Psoas muscle (tissue), 8 donors: ENCODE measurements around the gene GPS1. TPM values are rescaled to one million over a fixed set of nuclear protein-coding genes. Genes with fewer than 3 reads are reported as not detected.

Source experiments
- ATAC-seq, 4 donors: fragments of 200-7000 bp; cut with Tn5 transposase; one replicate each; pipeline ENCODE4 v1.9.1; 2020; ENCODE audit warnings: moderate library complexity in 3 of 4, mild to moderate bottlenecking in 2 of 4
- DNase-seq, 2 donors: peaks; one replicate each; pipeline ENCODE4 v3.0.0-alpha.2; 2020
- H3K27ac ChIP-seq: fragments of 200-600 bp; one replicate; pipeline ENCODE4 v1.8.0; 2022
- H3K27me3 ChIP-seq, 3 donors: fragments of 200-600 bp in 1 of 3; one replicate each; pipeline versions ENCODE4 v1.6.1 to v1.8.0; 2013 to 2022; ENCODE audit warnings: low read length in 2 of 3, mild to moderate bottlenecking in 2 of 3, moderate library complexity in 1 of 3; ENCODE audit not compliant: insufficient read depth in 3 of 3
- H3K36me3 ChIP-seq, 2 donors: fragments of 200-600 bp in 1 of 2; one replicate each; pipeline versions ENCODE4 v1.6.1 to v1.8.0; 2013 to 2022; ENCODE audit warnings: low read depth in 1 of 2, mild to moderate bottlenecking in 1 of 2, moderate library complexity in 1 of 2; ENCODE audit not compliant: insufficient read depth in 1 of 2
- H3K4me1 ChIP-seq: fragments of 200-600 bp; one replicate; pipeline ENCODE4 v1.8.0; 2022
- H3K4me3 ChIP-seq: fragments of 200-600 bp; one replicate; pipeline ENCODE4 v1.8.0; 2022; ENCODE audit warnings: mild to moderate bottlenecking
- H3K9me3 ChIP-seq: fragments of 200-600 bp; one replicate; pipeline ENCODE4 v1.8.0; 2022
- WGBS, 3 donors: extraction: QIAGEN DNeasy Blood & Tissue Kit; methylation state at CpG; one replicate each; pipeline versions ENCODE4 v1.1.6 to v1.1.7; 2013; 5-methylcytosine and 5-hydroxymethylcytosine counted together
- intact Hi-C, 2 donors: fragments of 100-400 bp; cut with DNase I; formaldehyde crosslinking; loops; one replicate each; pipeline versions ENCODE4 v1.11.0 to v1.14.2; 2022
- polyA plus RNA-seq, 3 donors: library from polyadenylated mRNA; stranded (reverse); fragments of 200-250 nt; gene quantifications; one replicate each; pipeline ENCODE4 v1.2.3, GENCODE V29; 2013
- total RNA-seq, 4 donors: library from RNA; stranded (reverse); fragmentation: NEBNext Ultra II Directional in 2 of 4; extraction: Animal tissue kit (Norgen Biotek cat#: 25700) in 2 of 4; gene quantifications; one replicate each; pipeline versions ENCODE4 v1.2.1 to v1.2.4, GENCODE V29; 2021 to 2023
- TF ChIP-seq, protein P1 (sequence below): fragments of 200-600 bp; IDR thresholded peaks from one replicate; pipeline ENCODE4 v1.8.0; 2022; ENCODE audit warnings: antibody characterized with exemption
- donor health status: healthy with polysubstance abuse.
- donor health status: DM: no; HTN: no; CAD: no; lungs with moderate emphysema.
- donor health status: Bipolar disorder and iron deficiency.
- donor health status: healthy.
- donor health status: DM: yes; HTN: yes; CAD: no.
- donor health status: DM: no; HTN: no; CAD: no.
- donor health status: DM: no; HTN: no; CAD: no.
- donor health status: DM: yes; HTN: yes; CAD: no.

The GPS1 gene
- total and polyA plus RNA-seq, 7 donors: 87.1 to 114 (median 104) TPM

DNA sequence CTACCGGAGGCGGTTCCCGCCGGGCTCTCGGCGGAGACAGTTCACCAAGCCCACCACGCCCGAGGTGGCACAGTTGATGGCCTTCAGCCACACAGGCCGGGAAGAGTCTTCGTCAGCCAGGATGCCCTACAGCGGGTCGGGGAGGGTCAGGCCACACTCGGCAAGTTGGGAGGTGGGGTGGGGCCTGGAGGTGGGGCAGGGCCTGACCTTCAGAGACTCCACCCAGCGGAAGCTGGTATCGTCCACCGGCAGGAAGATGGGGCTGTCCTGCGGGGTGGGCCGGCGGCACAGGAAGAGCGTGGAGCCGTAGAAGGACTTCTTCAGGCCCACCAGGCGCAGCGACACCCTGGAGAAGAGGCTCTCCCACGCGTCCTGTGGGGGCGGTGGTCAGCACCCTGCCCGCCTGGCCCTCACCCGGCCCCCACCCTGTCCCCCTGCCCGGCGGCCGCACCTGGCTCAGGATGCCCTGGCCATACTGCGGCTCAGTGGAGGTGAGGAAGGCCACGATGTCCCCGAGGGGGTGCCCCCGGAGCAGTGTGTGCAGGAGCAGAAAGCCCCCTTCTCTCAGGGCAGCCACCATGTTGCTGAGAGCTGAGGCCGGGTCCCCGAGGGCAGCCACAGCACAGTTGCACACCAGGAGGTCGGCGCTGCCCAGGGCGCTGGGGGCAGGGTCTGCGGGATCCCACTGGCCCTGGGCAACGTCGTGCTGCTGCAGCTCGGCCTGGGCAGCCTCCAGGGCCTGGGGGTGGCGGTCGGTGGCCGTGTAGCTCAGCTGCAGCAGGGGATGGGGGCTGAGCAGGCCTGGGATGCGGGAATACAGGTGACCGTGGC lies 33.5 kb downstream of the GPS1 start:
- H3K9me3 ChIP-seq: no peaks in the 10 kb centered on the region
- no peaks in the 10 kb centered on the region for H3K27me3 ChIP-seq
- ATAC-seq: no peak
- no peak overlapping the region for H3K27ac ChIP-seq
- WGBS, 3 donors: 88 to 92% (median 89%) methylated on average over 42 to 49 of the region's 49 CpGs
- TF ChIP-seq, protein P1, sequence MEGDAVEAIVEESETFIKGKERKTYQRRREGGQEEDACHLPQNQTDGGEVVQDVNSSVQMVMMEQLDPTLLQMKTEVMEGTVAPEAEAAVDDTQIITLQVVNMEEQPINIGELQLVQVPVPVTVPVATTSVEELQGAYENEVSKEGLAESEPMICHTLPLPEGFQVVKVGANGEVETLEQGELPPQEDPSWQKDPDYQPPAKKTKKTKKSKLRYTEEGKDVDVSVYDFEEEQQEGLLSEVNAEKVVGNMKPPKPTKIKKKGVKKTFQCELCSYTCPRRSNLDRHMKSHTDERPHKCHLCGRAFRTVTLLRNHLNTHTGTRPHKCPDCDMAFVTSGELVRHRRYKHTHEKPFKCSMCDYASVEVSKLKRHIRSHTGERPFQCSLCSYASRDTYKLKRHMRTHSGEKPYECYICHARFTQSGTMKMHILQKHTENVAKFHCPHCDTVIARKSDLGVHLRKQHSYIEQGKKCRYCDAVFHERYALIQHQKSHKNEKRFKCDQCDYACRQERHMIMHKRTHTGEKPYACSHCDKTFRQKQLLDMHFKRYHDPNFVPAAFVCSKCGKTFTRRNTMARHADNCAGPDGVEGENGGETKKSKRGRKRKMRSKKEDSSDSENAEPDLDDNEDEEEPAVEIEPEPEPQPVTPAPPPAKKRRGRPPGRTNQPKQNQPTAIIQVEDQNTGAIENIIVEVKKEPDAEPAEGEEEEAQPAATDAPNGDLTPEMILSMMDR: no peak
- peak; percentile 14 to 51 for DNase-seq
- H3K4me1 ChIP-seq: no peaks in the 10 kb centered on the region
- H3K36me3 ChIP-seq: peaks cover 11 to 100% of the 10 kb centered on the region in 2 donors
- no peak overlapping the region for H3K4me3 ChIP-seq
- intact Hi-C loops: no loop called here

DNA sequence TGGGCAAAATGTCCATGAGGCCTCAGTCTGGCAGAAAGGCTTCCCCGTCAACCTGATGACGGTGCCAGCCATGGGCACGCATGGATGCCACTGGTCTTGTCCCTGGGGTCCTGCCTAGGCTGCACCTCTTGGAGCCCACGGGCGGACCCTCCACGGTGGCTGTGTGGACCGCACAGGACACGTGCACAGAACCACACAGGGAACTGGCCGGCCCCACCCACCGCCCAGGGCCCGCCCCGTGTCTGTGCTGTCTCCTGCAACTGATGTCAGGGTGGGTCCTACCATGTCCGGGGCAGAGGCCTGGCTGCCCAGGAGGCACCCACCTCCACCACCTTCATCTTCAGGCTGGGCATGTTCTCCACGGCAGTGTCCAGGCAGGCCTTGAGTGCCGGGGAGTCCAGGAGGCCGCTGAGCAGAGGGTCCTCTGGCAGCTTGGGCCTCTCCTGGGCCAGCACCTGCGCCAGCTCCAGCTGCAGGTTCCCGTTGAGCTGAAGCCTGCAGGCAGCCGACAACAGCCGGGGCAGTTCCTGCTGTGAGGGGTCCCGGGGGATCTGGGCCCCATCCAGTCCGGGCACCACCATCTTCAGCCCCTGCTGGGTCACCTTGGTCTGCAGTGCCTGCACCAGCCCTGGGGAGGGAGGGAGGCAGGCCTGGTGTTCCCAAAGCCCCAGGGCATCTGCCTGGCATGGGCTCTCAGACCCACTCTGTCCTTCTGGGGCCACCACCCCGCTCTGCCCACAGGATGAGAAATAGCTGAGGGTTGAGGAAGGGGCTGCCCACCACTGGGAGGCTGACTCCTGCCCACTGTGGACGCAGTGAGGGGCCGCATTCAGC lies 34.5 kb downstream of the GPS1 start:
- Histone ChIP-seq H3K36me3 (peaks cover 11 to 100% of the 10 kb centered on the region in 2 donors), H3K4me1 (no peaks in the 10 kb centered on the region), H3K9me3 (no peaks in the 10 kb centered on the region), H3K27ac (no peak overlapping the region), H3K4me3 (no peak overlapping the region), H3K27me3 (no peaks in the 10 kb centered on the region)
- DNase-seq (peak; percentile 11 to 51), ATAC-seq (no peak)
- TF ChIP-seq, protein P1: no peak
- 86 to 92% (median 90%) methylated on average over 25 of the region's 25 CpGs for WGBS, 3 donors
- intact Hi-C loops: no loop called here

DNA sequence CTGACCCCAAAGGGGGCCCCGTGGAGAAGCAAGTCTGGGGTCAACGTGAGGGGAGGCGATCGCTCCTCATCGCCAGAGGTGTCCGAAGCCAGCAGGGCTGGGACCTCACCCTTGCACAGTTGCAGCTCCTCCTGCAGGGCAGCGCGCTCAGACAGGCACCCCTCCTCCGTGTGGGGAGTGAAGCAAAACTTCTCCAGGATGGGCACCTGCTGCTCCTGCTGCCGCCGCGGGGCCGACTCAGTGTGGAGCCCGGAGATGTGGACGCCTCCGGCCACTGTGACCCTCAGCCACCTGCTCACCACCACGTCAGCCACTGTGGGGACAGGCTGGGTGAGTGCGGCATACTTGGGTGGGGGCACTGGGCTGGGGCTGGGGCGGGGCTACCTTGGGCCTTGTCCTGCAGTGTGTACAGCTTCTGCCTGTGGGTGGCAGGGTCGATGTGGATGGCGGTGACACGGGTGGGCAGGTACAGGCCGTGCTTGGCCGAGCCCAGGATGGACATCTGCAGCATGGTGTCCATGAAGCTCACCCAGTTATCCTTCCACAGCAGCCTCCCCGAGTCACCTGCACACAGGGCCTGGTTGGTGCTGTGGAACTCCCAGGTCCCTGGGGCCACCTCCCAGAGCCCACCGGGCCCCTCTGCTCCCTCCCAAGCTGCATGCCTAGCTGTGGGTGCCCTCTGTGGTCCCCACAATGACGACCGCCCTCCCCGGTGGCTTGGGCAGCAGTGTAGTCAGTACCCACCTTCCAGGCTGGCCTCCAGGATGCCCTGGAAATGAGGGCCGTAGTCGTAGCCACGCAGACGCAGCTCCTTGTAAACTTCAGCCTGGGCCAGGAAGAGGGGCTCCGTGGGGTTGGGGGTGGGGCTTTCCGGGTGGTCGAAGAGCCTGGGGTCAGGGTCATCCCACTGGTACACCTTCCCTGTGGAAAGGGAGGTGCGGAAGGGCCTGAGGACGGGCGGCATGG lies 35.5 kb downstream of the GPS1 start:
- Histone ChIP-seq H3K36me3 (peaks cover 11 to 100% of the 10 kb centered on the region in 2 donors), H3K27ac (no peak overlapping the region), H3K4me3 (no peak overlapping the region), H3K9me3 (no peaks in the 10 kb centered on the region), H3K4me1 (no peaks in the 10 kb centered on the region), H3K27me3 (no peaks in the 10 kb centered on the region)
- TF ChIP-seq, protein P1: no peak
- DNase-seq: peak; percentile 10 to 46
- 88 to 89% (median 88%) methylated on average over 33 to 39 of the region's 39 CpGs for WGBS, 3 donors
- intact Hi-C loops: no loop called here
- no peak for ATAC-seq
